Thyroid gland (tissue), 4 donors: ENCODE results near the gene ZNF416.

Experiments used
- CTCF ChIP-seq, 6 experiments: fragments of 200-600 bp in 3 of 6; fragments of 450-650 bp in 3 of 6; sonication (generic) in 3 of 6; IDR thresholded peaks; one replicate each; pipeline ENCODE4 v1.5.1; 2016 to 2019; ENCODE audit warnings: antibody characterized with exemption in 6 of 6, mild to moderate bottlenecking in 2 of 6, inconsistent platforms in 1 of 6, moderate library complexity in 1 of 6
- POLR2A ChIP-seq, 2 donors: fragments of 450-650 bp; IDR thresholded peaks; one replicate each; pipeline ENCODE4 v1.6.1; 2017; ENCODE audit warnings: antibody characterized with exemption in 2 of 2, mild to moderate bottlenecking in 2 of 2, moderate library complexity in 1 of 2

- TF ChIP-seq CTCF (IDR thresholded peaks at IDR 0.05): no peak
- TF ChIP-seq POLR2A (IDR thresholded peaks at IDR 0.05): no peak
Measured at GRCh38 chr19:57599761-57600383, 21.2 kb upstream of the ZNF416 start, which contains the start of gene ZNF530.
